Erythroblast (primary cell): ENCODE results near the gene AHNAK2.

Source experiments
- GATA1 ChIP-seq: IDR thresholded peaks from 2 replicates; pipeline ENCODE4 v1.6.1; 2011; ENCODE audit warnings: low read depth, mild to moderate bottlenecking, control low read depth, low read length, moderate library complexity
- POLR2A ChIP-seq: IDR thresholded peaks from 2 replicates; pipeline ENCODE4 v1.6.1; 2011; ENCODE audit warnings: mild to moderate bottlenecking, low read length

DNA sequence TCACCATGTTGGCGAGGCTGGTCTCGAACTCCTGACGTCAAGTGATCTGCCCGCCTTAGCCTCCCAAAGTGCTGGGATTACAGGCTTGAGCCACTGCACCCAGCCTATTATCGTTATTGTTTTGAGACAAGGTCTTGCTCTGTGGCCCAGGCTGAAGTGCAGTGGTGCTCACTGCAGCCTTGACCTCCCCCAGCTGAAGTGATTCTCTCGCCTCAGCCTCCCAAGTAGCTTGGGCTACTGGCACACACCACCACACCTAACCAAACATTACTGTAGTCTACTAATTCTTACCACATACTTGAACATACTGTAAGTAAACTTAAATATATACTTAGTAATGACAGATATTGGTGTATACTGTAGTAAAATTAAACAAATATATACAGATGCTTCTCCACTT lies 47.3 kb upstream of the AHNAK2 start:
- TF ChIP-seq POLR2A (no peak), GATA1 (no peak)
